ENCODE results near the gene MTHFD1L. TPM values are rescaled to one million over a fixed set of nuclear protein-coding genes. Genes with fewer than 3 reads are reported as not detected.

MTHFD1L gene
- total and polyA plus RNA-seq, 2 of the 4 experiments (the other 2 are of a cell fraction), result 43.5 to 53.2 TPM

GRCh38 chr6:151128763-151129370 lies 263.4 kb downstream of the MTHFD1L start:
- Histone ChIP-seq H3K18ac (ENCODE audit: low read depth, low read length) (no peak overlapping the region), H3K79me1 (ENCODE audit: low read depth in 1 of 2, low read length in 2 of 2) (no peaks in the 10 kb centered on the region), H2AK5ac (ENCODE audit: low read depth, low read length) (no peak overlapping the region), H3K9ac (ENCODE audit: low read depth, low read length) (no peak overlapping the region), H2AFZ (replicated peaks; ENCODE audit: low read length, poor library complexity) (no peak overlapping the region), H2BK5ac (ENCODE audit: low read depth, low read length, poor library complexity, severe bottlenecking) (no peak overlapping the region), H3K9me1 (ENCODE audit: insufficient read depth, low read length) (no peaks in the 10 kb centered on the region), H3K27me3 (ENCODE audit: control insufficient read depth, insufficient read depth, low read length) (peaks cover 6% of the 10 kb centered on the region; the same call in 1 of the 2 replicates), H2BK20ac (ENCODE audit: low read depth, low read length) (no peak overlapping the region), H3K36me3 (ENCODE audit: control insufficient read depth, insufficient read depth, low read length) (no peaks in the 10 kb centered on the region), H3K14ac (replicated peaks; ENCODE audit: low read depth, low read length) (no peak overlapping the region), H2BK120ac (ENCODE audit: low read depth, low read length) (no peak overlapping the region), H2BK15ac (ENCODE audit: low read depth, low read length) (no peak overlapping the region), H4K91ac (ENCODE audit: insufficient read depth, low read depth, low read length) (no peak overlapping the region), H3K4ac (ENCODE audit: low read depth, low read length) (no peak overlapping the region), H4K20me1 (ENCODE audit: insufficient read depth, low read length) (no peaks in the 10 kb centered on the region), H3K23ac (ENCODE audit: low read depth, low read length) (no peak overlapping the region), H4K8ac (ENCODE audit: low read depth in 2 of 2, low read length in 2 of 2) (no peak overlapping the region), H3K4me2 (ENCODE audit: low read depth, low read length) (no peak overlapping the region), H3K4me1 (ENCODE audit: control insufficient read depth, insufficient read depth, low read length) (peaks cover 3% of the 10 kb centered on the region; the same call in 1 of the 2 replicates), H3K27ac (ENCODE audit: insufficient read depth, low read length) (no peak overlapping the region), H3K56ac (ENCODE audit: extremely low read depth, insufficient read depth, low read length) (no peak overlapping the region), H3K4me3 (ENCODE audit: insufficient read depth, low read depth, low read length) (no peak overlapping the region), H2AK9ac (replicated peaks; ENCODE audit: low read depth, low read length, poor library complexity) (no peak overlapping the region), H4K5ac (ENCODE audit: low read depth, low read length) (no peak overlapping the region), H3K9me3 (ENCODE audit: control insufficient read depth, insufficient read depth, low read length) (peaks cover 11% of the 10 kb centered on the region)
- TF ChIP-seq RAD21 (IDR thresholded peaks at IDR 0.05; ENCODE audit: low read length), result no peak
- TF ChIP-seq MAZ (IDR thresholded peaks at IDR 0.05; ENCODE audit: borderline replicate concordance, low read depth, low read length), result no peak
- no peak for TF ChIP-seq CTCF (conservative IDR thresholded peaks at IDR 0.05; ENCODE audit: low read depth, low read length)
- no peak for TF ChIP-seq USF2 (IDR thresholded peaks at IDR 0.05; ENCODE audit: low read depth, low read length)
- no peak for TF ChIP-seq CEBPB (IDR thresholded peaks at IDR 0.05; ENCODE audit: low read depth, low read length)
- no peak for TF ChIP-seq CHD1 (IDR thresholded peaks at IDR 0.05; ENCODE audit: low read depth, low read length)
- no peak for TF ChIP-seq FOS (IDR thresholded peaks at IDR 0.05; ENCODE audit: low read depth, low read length)
- no peak for TF ChIP-seq RFX5 (IDR thresholded peaks at IDR 0.05; ENCODE audit: low read depth, low read length)
- TF ChIP-seq ELK1 (IDR thresholded peaks at IDR 0.05; ENCODE audit: borderline replicate concordance, low read depth, low read length), result no peak
- TF ChIP-seq NFE2L2 (IDR thresholded peaks at IDR 0.05; ENCODE audit: low read depth, low read length), result no peak
- TF ChIP-seq MXI1 (IDR thresholded peaks at IDR 0.05; ENCODE audit: borderline replicate concordance, low read depth, low read length), result no peak
- no peak for TF ChIP-seq SMC3 (IDR thresholded peaks at IDR 0.05; ENCODE audit: low read depth, low read length)
- TF ChIP-seq RCOR1 (IDR thresholded peaks at IDR 0.05; ENCODE audit: insufficient replicate concordance, low read length), result no peak
- no peak for TF ChIP-seq BHLHE40 (IDR thresholded peaks at IDR 0.05; ENCODE audit: low read depth, low read length)
- POLR2A ChIA-PET (ENCODE audit: unreplicated experiment), result no interaction called here
- dilution Hi-C loops (cut with HindIII; ENCODE audit: low sequenced_read_pairs, unreplicated experiment), result no loop called here
- CTCF ChIA-PET, result no interaction called here
- WGBS, 2 experiments (ENCODE audit: extremely low coverage in 2 of 2, insufficient read length in 1 of 2), result no CpG with 5 or more reads among the region's 5 CpGs
- in situ Hi-C loops (cut with MboI; ENCODE audit: low sequenced_read_pairs), result no loop called here
- DNase-seq (no peak), ATAC-seq (ENCODE audit: low read depth) (no peak)
- no TSS peak for BruUV-seq (replicated peaks)
- intact Hi-C loops (cut with micrococcal nuclease), result no loop called here
